ENCODE data around the gene CCNK.
A peak's percentile ranks its signal among the peaks of the same experiment; 100 is the strongest.

Gene CCNK

DNA sequence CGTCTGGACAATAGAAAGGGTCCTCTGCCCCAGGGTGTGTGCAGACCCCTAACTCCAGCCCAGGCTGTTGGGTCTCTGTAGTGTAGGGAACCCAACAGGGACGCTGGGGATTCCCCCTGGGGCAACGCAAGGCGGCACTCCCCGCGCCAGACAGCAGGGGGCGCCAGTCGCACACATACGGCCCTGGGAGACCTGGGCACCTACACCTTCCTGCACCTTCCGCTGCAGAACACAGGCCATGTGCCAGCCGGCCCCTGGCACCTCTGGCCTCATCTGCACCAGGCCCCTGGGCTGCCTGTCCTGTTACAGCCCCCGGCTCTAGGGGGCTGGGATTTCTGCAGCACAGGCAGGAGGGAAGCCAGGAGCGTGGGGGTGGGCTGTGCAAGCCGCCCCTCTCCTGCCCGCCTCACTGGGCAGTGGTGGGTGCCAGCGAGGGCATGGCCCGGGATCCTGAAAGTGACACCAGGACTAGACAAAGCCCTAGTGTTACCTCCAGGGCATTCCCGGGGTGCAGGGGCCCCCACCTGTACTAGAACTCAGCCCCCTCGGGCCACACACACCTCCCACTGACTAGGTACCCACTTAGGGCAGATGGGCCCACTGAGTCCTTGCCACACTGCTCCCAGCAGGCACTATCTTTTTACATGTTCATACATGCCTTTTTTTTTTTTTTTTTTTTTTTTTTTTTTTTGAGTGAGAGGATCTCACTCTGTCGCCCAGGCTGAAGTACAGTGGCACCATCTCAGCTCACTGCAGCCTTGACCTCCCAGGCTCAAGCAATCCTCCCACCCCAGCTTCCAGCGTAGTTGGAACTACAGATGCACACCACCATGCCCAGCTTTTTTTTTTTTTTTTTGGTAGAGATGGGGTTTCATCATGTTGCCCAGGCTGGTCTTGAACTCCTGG, 37.5 kb downstream of the CCNK start:
- TF ChIP-seq, protein P1, sequence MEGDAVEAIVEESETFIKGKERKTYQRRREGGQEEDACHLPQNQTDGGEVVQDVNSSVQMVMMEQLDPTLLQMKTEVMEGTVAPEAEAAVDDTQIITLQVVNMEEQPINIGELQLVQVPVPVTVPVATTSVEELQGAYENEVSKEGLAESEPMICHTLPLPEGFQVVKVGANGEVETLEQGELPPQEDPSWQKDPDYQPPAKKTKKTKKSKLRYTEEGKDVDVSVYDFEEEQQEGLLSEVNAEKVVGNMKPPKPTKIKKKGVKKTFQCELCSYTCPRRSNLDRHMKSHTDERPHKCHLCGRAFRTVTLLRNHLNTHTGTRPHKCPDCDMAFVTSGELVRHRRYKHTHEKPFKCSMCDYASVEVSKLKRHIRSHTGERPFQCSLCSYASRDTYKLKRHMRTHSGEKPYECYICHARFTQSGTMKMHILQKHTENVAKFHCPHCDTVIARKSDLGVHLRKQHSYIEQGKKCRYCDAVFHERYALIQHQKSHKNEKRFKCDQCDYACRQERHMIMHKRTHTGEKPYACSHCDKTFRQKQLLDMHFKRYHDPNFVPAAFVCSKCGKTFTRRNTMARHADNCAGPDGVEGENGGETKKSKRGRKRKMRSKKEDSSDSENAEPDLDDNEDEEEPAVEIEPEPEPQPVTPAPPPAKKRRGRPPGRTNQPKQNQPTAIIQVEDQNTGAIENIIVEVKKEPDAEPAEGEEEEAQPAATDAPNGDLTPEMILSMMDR (IDR thresholded peaks at IDR 0.05; ENCODE audit: borderline replicate concordance, insufficient read depth, low read depth, low read length) = peak; percentile 98
- H3K4me3 ChIP-seq (ENCODE audit: low read depth, low read length) = no peak overlapping the region

DNA sequence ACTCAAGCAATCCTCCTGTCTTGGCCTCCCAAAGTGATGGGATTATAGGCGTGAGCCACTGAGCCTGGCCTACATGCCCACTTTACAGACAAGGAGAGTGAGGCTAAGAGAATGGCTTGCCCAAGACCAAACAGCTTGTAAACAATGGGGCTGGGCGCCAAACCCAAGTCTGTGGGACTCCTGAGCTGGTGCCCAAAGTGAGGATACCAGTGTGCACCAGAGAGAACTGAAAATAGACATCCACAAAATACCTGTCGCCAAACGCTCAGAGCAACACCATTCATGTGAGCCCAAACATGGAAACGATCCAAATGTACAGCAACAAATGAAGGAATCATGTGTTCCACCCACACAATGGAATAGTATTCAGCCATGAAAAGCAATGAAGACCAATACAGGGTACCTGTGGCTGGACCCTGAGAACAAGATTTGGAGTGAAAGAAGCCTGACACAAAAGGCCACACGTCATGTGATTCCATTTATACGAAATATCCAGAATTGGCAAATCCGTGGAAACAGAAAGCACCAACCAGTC, 38.2 kb downstream of the CCNK start:
- TF ChIP-seq, protein P1 (IDR thresholded peaks at IDR 0.05; ENCODE audit: borderline replicate concordance, insufficient read depth, low read depth, low read length) = no peak
- H3K4me3 ChIP-seq (ENCODE audit: low read depth, low read length) = no peak overlapping the region

DNA sequence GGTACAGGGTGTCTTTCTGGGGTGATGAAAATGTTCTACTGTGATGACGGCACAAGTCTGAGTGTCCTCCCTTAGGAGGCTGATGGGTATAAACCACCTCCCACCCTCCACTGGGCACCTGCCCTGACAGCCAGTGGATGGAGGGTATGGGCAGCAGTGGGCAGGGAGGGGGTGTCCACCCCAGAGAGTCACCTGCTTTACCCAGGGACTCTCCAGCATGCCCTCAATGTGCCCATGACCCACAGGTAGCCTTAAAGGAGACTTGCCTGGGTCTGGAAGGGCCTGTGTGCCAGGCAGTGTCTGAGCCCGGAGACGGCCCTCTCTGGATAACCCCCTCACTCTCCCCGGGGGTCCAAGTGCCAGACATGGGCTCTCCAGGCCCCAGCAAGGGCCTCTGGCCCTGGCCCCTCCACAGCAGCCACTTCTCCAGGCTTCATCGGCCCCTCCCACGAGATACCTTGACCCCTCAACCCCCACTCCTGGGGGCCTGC, 38.8 kb downstream of the CCNK start:
- TF ChIP-seq, protein P1 (IDR thresholded peaks at IDR 0.05; ENCODE audit: borderline replicate concordance, insufficient read depth, low read depth, low read length) = no peak
- H3K4me3 ChIP-seq (ENCODE audit: low read depth, low read length) = no peak overlapping the region

DNA sequence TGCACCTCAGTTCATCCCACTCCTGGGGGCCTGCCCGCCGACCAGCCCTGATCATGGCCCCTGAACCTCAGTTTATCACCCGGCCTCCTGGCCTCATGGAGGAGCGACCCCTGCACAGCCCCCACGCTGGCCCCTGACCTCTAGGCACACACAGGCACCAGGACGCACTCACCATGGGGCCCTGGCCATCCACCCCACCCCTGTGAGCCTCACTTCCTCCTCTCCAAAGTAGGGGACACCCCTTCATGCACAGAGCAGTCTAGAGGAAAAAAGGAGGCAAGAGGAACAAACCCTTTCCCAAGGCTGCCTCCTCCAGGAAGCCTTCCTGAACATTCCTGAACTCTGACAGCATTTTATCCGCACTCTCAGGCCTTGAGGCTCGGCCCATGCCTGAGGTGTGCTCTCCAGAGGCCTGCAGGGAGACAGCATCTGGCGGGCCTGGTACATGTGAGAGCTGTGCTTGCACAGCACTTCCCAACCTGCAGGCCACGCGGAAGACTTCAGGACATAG, 39.4 kb downstream of the CCNK start:
- H3K4me3 ChIP-seq (ENCODE audit: low read depth, low read length) = no peak overlapping the region
- TF ChIP-seq, protein P1 (IDR thresholded peaks at IDR 0.05; ENCODE audit: borderline replicate concordance, insufficient read depth, low read depth, low read length) = no peak

DNA sequence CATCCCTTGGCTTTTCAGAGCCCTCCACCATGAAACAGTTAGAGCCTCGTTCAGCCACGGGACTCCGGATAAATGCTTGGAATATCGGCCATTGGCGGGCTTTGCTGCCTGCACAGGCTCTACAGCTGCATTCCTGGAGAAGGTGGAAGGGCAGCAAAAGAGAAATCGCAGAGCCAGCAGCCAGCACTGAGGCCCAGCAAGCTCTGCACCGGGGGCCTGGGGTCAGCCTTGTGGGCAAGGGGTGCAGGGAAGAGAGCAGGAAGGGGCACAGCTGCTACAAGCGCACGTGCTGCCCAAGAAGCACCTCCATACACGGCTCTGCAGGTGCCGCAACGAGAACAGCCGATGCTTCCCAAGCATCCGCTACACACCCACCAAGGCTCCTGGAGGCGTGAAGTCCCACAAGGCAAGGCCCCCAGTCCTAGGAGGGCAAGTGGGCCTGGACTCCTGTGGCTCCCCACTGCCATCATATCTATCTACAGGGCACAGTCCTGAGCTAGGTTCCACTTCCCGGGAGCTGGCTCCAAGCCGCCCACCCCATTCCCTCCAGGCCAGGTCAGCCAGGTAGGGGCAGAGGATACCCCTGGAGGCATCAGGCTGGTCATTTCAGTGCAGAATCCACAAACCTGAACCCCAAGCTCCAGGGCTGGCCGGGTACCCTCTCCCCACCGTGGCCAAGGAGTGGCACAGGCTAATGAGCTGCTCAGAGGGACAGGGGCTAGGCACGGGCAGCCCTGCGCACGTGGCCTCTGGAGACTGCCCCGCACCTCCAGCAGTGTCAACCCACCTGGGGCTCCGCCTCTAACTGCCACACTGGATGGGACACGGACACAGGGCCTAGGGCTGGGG, 40.2 kb downstream of the CCNK start:
- H3K4me3 ChIP-seq (ENCODE audit: low read depth, low read length) = no peak overlapping the region
- TF ChIP-seq, protein P1 (IDR thresholded peaks at IDR 0.05; ENCODE audit: borderline replicate concordance, insufficient read depth, low read depth, low read length) = no peak

DNA sequence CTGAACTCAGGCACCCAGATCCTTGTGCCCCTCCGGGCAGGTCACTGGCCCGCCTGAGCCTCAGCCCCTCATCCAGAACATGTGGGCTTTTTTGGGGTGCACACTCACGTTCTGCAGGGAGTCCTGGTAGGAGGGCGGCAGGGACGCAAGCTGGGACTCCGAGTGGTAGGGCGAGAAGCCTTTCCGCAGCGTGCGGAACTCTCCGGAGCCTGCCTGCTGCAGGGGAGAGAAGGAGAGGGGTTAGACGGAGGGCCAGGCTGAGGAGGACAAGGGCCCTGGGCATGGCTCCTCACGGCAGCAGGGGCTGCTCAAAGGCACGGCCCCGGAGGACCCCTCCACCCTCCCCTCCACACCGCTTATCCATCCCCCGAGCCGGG, 40.8 kb downstream of the CCNK start:
- TF ChIP-seq, protein P1 (IDR thresholded peaks at IDR 0.05; ENCODE audit: borderline replicate concordance, insufficient read depth, low read depth, low read length) = no peak

More for the DNA sequence above, 40.8 kb downstream of the CCNK start:
- no peak overlapping the region for H3K4me3 ChIP-seq (ENCODE audit: low read depth, low read length)
